GM12873 (cell line): ENCODE data around the gene C1QTNF12.

Experiments
- CTCF ChIP-seq: IDR thresholded peaks from 2 replicates; pipeline ENCODE4 v1.5.1; 2012; ENCODE audit warnings: low read depth, mild to moderate bottlenecking, moderate library complexity, low read length, control low read depth; ENCODE audit not compliant: insufficient read depth; ENCODE audit errors: missing control alignments

The C1QTNF12 gene

GRCh38 chr1:1225238-1225845 lies 21.2 kb downstream of the C1QTNF12 start:
- no peak for TF ChIP-seq CTCF

- no peak for TF ChIP-seq CTCF
Observed at GRCh38 chr1:1223891-1224290, 22.6 kb downstream of the C1QTNF12 start.

GRCh38 chr1:1223321-1223720 lies 23.2 kb downstream of the C1QTNF12 start:
- TF ChIP-seq CTCF, result no peak

- TF ChIP-seq CTCF, result no peak
Observed at GRCh38 chr1:1222575-1223225, 23.8 kb downstream of the C1QTNF12 start.

GRCh38 chr1:1221887-1222574 lies 24.5 kb downstream of the C1QTNF12 start:
- TF ChIP-seq CTCF, result no peak

- no peak for TF ChIP-seq CTCF
Observed at GRCh38 chr1:1220197-1220596, 26.3 kb downstream of the C1QTNF12 start.

GRCh38 chr1:1219341-1219740 lies 27.2 kb downstream of the C1QTNF12 start:
- TF ChIP-seq CTCF, result no peak
